Vagina (tissue), 2 donors: ENCODE results near the gene ACSS2. TPM values are rescaled to one million over a fixed set of nuclear protein-coding genes. Genes with fewer than 3 reads are reported as not detected.

ENCODE experiments used
- DNase-seq, 2 donors: peaks; one replicate each; pipeline ENCODE4 v3.0.0-alpha.2; 2017; ENCODE audit errors: extremely low spot score in 2 of 2
- H3K27ac ChIP-seq: fragments of 200-600 bp; sonication (generic); one replicate; pipeline ENCODE4 v1.5.1; 2019
- H3K27me3 ChIP-seq: fragments of 200-600 bp; sonication (generic); one replicate; pipeline ENCODE4 v1.5.1; 2019
- H3K36me3 ChIP-seq, 2 donors: fragments of 200-600 bp; sonication (generic); one replicate each; pipeline ENCODE4 v1.5.1; 2017 to 2019
- H3K4me1 ChIP-seq: fragments of 200-600 bp; sonication (generic); one replicate; pipeline ENCODE4 v1.5.1; 2019
- H3K4me3 ChIP-seq, 2 donors: fragments of 200-600 bp; sonication (generic); 1 replicate in 1 of 2; 2 replicates in 1 of 2; pipeline ENCODE4 v1.5.1; 2016 to 2019
- H3K9me3 ChIP-seq: fragments of 200-600 bp; sonication (generic); one replicate; pipeline ENCODE4 v1.5.1; 2019
- POLR2A ChIP-seq, 2 donors: fragments of 450-650 bp; IDR thresholded peaks; one replicate each; pipeline ENCODE4 v1.6.1; 2017; ENCODE audit warnings: antibody characterized with exemption in 2 of 2, mild to moderate bottlenecking in 2 of 2, moderate library complexity in 2 of 2
- POLR2AphosphoS5 ChIP-seq, 2 donors: sonication (generic); formaldehyde crosslinking; IDR thresholded peaks; one replicate each; pipeline ENCODE4 v1.9.0; 2017; ENCODE audit warnings: antibody characterized with exemption in 2 of 2, mild to moderate bottlenecking in 2 of 2, low read depth in 1 of 2; ENCODE audit not compliant: insufficient read depth in 1 of 2
- intact Hi-C: fragments of 100-400 bp; cut with DNase I; formaldehyde crosslinking; loops from one replicate; pipeline ENCODE4 v1.15.1; 2023
- total RNA-seq: library from RNA; depleted of rRNA; stranded (reverse); fragments of >200 nt; gene quantifications from one replicate; pipeline ENCODE4 v1.2.3, GENCODE V29; 2016
- TF ChIP-seq, protein P1 (sequence below), 3 experiments: fragments of 450-650 bp in 2 of 3; fragments of 200-600 bp in 1 of 3; sonication (generic) in 1 of 3; IDR thresholded peaks; one replicate each; pipeline ENCODE4 v1.5.1; 2017 to 2019; ENCODE audit warnings: antibody characterized with exemption in 3 of 3, mild to moderate bottlenecking in 2 of 3, moderate library complexity in 2 of 3

Gene ACSS2
- total RNA-seq, 1 donor from 2014 or later = 56.2 TPM

DNA sequence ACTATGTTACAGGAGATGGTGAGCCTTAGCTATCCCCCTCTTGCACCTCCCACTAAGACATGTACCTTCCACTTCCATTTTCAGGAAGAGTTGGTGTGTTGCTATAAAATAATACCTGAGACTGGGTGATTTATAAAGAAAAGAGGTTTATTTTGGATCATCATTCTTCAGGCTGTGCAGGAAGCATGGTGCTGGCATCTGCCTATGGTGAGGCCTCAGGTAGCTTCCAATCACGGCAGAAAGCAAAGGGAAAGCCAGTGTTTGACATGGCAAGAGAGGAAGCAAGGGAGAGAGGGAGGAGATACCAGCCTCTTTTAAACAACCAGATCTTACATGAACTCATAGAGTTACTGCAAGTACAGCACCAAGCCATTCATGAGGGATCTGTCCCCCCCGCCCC lies 47.0 kb downstream of the ACSS2 start:
- H3K27ac ChIP-seq = peak overlapping the region; percentile 52
- peaks cover 0 to 21% of the 10 kb centered on the region in 2 donors for H3K36me3 ChIP-seq
- H3K9me3 ChIP-seq = no peaks in the 10 kb centered on the region
- H3K4me3 ChIP-seq = no peak overlapping the region
- intact Hi-C loops = no loop called here
- H3K27me3 ChIP-seq = no peaks in the 10 kb centered on the region
- no peak for DNase-seq
- no peak for TF ChIP-seq POLR2AphosphoS5 (IDR thresholded peaks at IDR 0.05; ENCODE audit: insufficient read depth in 1 of 2, low read depth in 1 of 2)
- TF ChIP-seq POLR2A (IDR thresholded peaks at IDR 0.05) = no peak
- TF ChIP-seq, protein P1, sequence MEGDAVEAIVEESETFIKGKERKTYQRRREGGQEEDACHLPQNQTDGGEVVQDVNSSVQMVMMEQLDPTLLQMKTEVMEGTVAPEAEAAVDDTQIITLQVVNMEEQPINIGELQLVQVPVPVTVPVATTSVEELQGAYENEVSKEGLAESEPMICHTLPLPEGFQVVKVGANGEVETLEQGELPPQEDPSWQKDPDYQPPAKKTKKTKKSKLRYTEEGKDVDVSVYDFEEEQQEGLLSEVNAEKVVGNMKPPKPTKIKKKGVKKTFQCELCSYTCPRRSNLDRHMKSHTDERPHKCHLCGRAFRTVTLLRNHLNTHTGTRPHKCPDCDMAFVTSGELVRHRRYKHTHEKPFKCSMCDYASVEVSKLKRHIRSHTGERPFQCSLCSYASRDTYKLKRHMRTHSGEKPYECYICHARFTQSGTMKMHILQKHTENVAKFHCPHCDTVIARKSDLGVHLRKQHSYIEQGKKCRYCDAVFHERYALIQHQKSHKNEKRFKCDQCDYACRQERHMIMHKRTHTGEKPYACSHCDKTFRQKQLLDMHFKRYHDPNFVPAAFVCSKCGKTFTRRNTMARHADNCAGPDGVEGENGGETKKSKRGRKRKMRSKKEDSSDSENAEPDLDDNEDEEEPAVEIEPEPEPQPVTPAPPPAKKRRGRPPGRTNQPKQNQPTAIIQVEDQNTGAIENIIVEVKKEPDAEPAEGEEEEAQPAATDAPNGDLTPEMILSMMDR (IDR thresholded peaks at IDR 0.05) = no peak
- peaks cover 19% of the 10 kb centered on the region for H3K4me1 ChIP-seq

- Histone ChIP-seq H3K9me3 (no peaks in the 10 kb centered on the region), H3K4me3 (no peak overlapping the region), H3K4me1 (peaks cover 19% of the 10 kb centered on the region), H3K36me3 (peaks cover 0 to 28% of the 10 kb centered on the region in 2 donors), H3K27me3 (no peaks in the 10 kb centered on the region), H3K27ac (no peak overlapping the region)
- intact Hi-C loops = no loop called here
- no peak for TF ChIP-seq POLR2A (IDR thresholded peaks at IDR 0.05)
- TF ChIP-seq, protein P1 (IDR thresholded peaks at IDR 0.05) = no peak
- no peak for TF ChIP-seq POLR2AphosphoS5 (IDR thresholded peaks at IDR 0.05; ENCODE audit: insufficient read depth in 1 of 2, low read depth in 1 of 2)
- no peak for DNase-seq
Measured at GRCh38 chr20:34925341-34925740, 48.9 kb downstream of the ACSS2 start.

GRCh38 chr20:34925981-34926380 lies 49.6 kb downstream of the ACSS2 start:
- H3K36me3 ChIP-seq = peaks cover 0 to 26% of the 10 kb centered on the region in 2 donors
- intact Hi-C loops = no loop called here
- H3K27ac ChIP-seq = no peak overlapping the region
- H3K9me3 ChIP-seq = no peaks in the 10 kb centered on the region
- H3K4me1 ChIP-seq = peaks cover 19% of the 10 kb centered on the region
- H3K27me3 ChIP-seq = no peaks in the 10 kb centered on the region
- H3K4me3 ChIP-seq = no peak overlapping the region
- no peak for TF ChIP-seq POLR2AphosphoS5 (IDR thresholded peaks at IDR 0.05; ENCODE audit: insufficient read depth in 1 of 2, low read depth in 1 of 2)
- TF ChIP-seq, protein P1 (IDR thresholded peaks at IDR 0.05) = no peak
- no peak for DNase-seq

- H3K4me1 ChIP-seq = peaks cover 15% of the 10 kb centered on the region
- TF ChIP-seq POLR2A (IDR thresholded peaks at IDR 0.05) (no peak), POLR2AphosphoS5 (IDR thresholded peaks at IDR 0.05; ENCODE audit: insufficient read depth in 1 of 2, low read depth in 1 of 2) (no peak)
- TF ChIP-seq, protein P1 (IDR thresholded peaks at IDR 0.05) = no peak
- peaks cover 0 to 21% of the 10 kb centered on the region in 2 donors for H3K36me3 ChIP-seq
- H3K9me3 ChIP-seq = no peaks in the 10 kb centered on the region
- H3K27me3 ChIP-seq = no peaks in the 10 kb centered on the region
- no peak overlapping the region for H3K4me3 ChIP-seq
- intact Hi-C loops = no loop called here
- no peak overlapping the region for H3K27ac ChIP-seq
- no peak for DNase-seq
Measured at GRCh38 chr20:34926581-34926980, 50.2 kb downstream of the ACSS2 start.

DNA sequence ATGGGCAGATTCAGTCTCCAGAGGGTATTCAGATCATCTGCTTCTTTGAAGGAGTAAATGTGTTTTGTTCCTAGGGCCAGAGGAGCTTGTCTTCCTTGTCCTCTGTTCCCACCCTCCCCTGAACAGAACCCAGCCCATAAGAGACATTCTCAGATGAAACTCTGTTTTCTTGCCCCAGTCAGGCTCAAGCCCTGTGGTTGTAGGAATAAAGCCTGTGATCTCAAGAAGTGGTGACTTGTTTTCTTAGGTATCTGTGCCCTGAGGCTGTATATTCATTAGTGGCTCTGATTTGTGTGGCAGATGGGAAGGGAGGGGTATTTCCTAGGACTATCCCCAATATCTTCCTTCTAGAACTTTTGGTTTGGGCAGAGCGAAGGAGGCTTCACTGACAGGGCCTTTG lies 51.3 kb downstream of the ACSS2 start:
- H3K9me3 ChIP-seq = no peaks in the 10 kb centered on the region
- no peak overlapping the region for H3K27ac ChIP-seq
- H3K36me3 ChIP-seq = peaks cover 0 to 21% of the 10 kb centered on the region in 2 donors
- intact Hi-C loops = no loop called here
- DNase-seq = no peak
- H3K27me3 ChIP-seq = no peaks in the 10 kb centered on the region
- H3K4me1 ChIP-seq = peaks cover 3% of the 10 kb centered on the region
- TF ChIP-seq POLR2A (IDR thresholded peaks at IDR 0.05) (no peak), POLR2AphosphoS5 (IDR thresholded peaks at IDR 0.05; ENCODE audit: insufficient read depth in 1 of 2, low read depth in 1 of 2) (no peak)
- TF ChIP-seq, protein P1 (IDR thresholded peaks at IDR 0.05) = no peak
- H3K4me3 ChIP-seq = no peak overlapping the region
